ENCODE measurements around the gene SH3BP2.

SH3BP2 gene

DNA sequence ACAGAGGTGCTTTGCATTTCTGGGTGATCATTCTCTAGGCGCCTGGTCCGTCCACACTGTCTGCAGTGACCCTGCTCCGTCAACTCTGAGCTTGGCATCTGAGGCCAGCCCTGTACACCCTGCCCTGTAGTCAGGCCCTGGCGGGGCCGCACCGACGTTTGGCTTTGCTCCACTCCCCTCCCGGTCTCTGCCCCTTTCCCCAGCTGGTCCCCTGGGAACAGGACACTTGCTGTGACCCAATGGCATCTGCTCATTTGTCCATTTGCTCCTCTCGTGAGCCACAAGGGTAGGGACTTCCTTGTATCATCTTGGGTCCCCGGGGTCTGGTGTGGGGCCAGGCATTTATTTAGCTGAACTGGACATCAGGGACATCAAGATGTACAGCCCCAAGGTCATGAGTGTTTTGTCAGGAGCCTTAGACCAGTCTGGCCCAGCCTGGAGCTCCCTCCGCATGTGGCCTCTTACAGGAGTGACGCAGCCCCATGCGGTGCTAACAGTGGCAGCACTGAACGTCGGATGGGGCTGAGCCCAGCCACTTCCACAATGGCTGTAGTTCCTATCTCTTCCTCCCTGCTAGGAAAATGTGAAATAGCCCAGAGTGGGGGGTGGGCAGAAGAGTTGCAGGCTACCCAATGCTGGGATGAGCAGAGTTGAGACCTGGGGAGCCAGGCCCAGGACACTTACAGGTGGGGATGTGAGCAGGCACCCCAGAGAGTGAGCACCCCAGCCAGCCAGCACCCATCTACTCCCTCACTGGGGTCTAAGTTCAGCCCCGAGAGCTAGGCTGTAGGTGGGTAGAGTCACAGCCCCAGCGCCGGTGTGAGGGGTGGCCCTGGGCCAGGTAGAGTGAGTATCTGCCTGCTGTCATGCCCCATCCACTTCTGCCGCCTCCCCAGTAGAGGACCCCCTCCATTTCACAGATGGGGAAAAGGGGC lies 2.0 kb upstream of the SH3BP2 start:
- DNase-seq (ENCODE audit: low spot score), result no peak

DNA sequence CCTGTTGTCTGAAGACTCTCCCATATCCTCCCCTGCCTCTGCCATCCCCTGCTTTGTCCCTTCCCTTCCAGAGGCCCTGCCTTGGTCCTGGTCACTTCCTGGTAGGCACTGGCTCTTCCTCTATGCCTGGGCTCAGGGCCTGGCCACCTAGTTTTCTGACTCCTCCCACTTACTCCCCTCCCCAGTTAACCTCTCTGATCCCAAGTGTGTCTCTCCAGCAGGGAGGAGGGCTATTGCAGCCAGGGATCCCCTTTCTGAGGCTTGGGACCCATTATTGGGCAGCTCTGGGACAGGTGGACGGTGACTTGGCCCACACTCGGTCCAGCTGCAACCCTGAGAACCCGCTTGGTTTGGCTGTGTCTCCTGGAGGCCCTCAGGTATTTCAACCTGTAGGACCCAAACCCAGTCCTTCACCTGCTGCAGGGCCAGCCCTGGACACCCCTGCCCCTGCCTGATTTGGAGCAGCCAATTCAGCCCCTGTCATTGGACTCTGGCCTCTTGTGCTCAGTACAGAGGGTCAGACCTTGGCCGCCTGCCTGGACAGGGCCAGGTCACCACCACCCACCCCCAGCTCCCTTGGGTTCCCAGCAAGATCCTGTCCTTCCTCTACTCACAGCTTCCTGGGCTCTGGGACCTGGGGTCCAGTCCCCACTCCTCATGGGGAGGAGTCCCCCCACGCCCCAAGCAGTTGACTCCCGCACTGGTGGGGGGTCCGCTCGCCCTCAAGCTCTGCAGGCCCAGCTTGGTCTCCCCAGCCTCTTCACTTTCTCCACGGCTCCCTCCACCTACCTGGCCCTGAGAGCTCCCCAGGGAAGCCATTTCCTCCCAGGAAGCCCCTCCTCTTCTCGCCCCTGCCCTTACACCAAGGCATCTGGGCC lies 1.1 kb upstream of the SH3BP2 start:
- no peak for DNase-seq (ENCODE audit: low spot score)

DNA sequence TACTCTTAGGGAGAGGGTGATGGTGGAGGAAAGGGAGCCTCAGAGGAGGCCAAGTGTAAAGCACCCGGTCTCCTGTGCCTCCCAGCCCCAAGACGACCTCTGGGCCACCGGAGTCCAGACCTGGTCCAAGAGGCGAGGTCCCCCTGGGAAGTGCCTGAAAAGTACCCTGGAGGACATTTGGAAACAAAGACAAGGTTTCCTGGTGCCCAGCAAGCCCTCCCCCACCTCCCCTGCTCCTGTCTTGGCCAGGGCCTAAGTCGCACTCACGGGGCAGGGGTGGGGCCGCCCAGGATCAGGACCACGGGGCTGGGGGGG lies 532 bp upstream of the SH3BP2 start:
- no peak for DNase-seq (ENCODE audit: low spot score)

DNA sequence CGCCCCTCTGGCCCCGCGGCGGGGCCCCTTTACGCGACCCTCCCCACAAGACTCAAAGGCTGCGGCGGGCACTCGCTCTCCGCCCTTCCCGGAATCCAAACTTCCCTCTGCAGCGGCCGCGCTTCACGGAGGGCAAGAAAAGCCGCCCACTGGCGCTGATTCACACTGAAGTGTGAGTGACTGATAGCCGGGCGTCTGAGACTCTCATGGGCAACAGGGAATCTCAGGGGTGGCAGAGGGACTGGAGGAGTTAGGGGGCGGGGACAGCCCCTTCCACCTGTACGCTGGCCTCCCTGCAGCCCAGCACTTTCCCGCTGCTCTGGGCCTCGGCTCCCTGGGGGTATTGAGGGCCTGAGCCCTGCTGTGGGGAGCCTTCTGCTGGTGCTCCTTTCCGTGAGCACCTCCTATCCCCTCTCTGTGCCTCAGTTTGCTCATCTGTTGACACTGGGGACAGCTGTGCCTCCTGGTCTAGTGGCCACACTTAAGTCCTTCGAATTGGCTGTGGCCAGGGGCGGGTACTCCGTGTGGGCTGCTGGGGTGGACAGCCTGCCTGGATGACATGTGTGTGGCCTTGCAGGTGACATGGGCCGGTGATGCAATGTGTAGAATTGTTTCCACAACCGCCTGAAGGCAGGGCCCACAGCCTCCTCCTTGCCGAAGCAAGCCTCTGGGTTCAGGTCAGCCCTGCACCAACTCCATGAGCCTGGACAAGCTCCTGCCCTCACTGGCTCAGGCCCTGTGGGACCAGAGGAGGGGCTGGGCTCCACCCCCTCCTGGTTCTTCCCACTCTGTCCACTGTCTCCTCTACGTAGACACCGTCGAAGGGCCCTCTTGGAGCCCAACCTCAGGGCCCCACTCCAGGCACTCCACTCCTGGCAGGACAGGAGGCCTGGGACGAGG lies 951 bp downstream of the SH3BP2 start:
- peak; percentile 37 for DNase-seq (ENCODE audit: low spot score)

DNA sequence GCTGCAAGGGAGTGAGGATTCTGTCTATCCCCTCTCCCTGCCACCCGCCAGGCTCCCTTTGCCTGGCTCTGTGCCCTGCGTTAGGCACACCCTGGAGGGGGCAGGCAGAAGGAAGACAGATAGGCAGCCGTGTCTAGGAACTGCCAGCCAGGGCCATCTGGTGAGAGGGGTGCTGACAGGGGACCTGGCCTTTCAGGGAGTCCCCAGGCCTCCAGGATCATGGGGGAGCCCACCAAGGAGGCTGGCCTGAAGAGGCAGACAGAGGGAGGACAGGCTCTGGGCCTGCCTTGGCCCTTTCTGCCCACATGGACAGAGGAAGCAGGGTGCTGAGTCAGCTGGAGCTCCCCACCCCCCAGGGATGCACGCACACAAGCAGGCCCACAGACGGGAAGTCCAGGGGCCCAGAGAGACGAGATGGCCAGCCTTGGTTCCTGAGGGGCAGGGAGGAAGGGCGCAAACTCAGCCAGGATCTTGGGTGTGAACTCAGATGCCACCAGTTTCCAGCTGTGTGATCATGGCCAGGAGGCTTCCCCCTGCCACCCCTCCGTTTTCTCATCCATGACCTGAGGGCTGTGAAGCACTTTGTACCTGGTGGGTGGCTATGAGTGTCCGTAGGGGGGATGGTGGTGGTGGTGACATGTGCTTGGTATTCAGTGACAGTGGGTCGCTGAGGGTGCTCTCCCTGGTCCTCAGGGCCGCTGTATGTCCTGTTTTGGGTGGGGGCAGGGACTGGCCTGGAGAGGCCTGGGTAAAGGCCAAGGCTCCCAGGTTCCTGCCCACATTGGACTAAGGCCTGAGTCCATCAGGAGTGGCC lies 1.8 kb downstream of the SH3BP2 start:
- DNase-seq (ENCODE audit: low spot score), result no peak

DNA sequence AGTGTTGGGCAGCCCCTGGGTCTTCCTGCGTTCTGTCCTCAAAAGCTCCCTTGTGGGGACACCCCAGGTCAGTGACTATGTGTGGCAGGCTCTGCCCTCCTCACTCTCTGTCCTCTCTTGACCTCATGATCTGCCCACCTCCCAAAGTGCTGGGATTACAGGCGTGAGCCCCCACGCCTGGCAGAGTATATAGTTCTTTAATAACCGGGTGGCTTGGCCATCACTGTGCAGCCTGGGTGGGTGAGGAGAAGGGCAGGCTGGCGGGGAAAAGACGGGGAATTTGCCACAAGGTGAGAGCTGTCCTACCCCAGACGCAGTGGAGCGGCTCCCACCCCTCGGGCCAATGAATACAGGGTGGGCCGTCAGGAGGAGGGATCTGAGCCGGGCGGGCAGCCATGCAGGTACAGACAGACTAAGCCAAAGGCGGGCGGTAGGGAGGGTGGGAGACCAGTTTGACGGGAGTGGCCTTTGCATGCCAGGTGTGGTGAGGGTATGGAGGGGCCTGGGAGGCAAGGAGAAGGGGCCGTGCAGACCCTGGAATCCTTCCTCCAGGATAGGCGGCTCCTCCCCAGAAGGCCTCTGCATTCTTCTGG lies 2.5 kb downstream of the SH3BP2 start:
- DNase-seq (ENCODE audit: low spot score), result no peak

DNA sequence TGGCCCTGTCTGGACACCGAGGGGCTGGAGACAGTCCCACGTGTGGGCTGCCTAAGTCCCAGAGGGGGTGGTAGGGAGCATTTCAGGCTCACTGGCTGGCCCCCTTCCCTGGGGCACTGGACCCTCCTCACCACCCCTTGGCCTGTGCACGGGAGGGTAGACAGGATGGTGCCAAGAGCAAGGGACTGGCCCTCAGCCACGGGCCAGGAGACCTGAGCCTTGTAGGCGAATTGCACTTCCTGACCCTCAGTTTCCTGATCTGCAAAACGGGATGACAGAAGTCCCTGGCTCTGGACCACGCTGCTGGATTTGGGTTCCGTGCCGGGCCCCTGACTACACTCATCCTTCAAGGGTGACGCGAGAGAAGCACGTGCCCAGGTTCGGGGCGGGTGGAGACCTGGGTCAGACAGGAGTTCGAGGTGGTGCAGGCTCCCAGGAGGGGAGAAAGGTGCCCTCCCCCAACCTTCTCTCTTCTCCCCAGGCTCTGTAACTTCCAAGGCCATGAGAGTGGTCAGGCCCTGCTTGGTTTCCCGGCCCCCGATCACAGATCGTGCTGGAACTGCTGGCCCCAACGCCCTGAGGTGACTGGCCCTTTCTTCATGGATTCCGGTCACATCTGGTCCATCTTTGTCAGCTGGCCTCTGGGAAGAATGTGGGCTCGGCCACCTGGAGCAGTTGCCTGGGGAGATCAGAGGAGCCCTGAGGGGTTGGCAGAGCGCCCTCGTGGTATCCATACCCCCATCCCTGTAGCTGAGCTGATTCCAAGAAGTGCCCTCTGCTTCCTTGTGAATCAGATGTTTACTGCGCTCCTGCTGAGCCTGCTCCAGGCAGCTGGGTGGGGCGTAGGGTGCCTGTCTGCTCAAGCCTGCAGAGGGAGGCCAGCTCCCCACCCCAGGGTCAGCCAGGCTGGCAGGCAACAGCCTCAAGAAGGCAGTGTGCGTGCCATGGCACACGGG lies 3.3 kb downstream of the SH3BP2 start:
- no peak for DNase-seq (ENCODE audit: low spot score)

DNA sequence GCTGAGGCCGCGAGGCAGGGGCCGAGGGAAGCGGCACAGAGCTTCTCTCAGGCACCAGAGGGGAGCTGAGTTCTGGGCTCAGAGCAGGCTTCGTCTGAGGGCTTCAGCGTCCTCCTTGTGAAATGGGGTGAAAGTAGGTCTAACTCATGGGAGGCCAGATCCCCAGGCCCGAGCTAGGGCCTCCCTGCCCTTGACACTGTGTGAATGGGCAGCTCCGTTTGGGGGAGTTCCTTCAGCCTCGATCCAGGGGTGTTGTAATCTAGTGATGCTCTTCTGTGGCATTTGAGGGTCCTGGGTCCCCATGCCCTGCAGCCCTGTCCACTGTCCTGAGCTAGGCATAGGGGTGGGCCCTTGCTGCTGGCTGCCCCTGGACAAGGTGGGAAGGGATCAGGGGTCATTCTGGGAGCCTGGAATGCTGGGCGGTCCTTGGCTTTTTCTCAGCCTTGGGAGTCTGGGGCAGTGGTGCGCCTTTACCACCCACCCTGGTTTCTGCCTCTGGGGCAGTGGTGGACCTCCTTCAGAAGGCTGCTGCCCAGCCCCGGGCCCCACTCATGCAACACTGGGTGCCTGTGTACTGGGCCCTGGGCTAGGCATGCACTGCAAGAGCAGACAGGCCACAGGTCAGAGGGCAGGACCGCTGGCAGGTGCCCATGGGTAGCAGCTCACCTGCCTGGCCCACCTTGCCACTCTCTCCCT lies 4.1 kb downstream of the SH3BP2 start:
- DNase-seq (ENCODE audit: low spot score), result no peak

DNA sequence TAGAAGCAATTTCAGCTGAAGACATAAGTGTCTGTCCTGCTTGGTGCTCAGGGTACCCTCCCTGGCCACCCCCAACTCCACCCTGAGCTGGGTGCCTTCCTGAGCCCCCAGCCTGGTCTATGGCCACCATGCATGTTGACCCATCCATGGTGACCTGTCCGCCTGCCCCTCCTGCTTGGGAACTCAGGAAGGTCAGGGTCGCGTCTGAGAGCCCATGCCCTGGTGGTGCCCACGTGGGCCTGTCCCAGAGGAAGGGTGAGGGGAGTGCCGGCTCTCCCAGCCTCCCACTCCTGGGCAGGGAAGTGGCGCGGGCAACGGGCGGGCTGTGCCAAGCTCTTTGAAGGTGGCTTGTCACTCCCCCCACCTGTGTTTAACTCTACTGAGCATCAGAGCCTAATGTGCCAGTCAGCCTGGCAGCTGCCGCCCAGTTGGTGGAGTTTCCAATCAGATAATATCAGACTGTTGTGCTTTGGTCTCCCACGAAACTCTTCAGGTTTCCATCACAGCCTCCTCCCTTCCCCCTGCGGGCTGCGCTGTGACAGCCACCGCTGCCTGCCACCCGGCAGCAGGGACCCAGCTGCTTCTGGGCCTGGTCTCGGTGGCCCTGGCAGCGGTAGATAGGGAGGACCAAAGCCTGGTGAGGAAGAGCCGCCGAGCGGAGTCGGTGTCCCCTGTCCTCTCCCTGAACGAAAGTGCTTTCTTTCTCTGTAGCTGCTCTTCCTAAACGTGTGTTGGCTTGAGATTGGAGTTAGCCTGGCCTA lies 4.8 kb downstream of the SH3BP2 start:
- DNase-seq (ENCODE audit: low spot score), result no peak

DNA sequence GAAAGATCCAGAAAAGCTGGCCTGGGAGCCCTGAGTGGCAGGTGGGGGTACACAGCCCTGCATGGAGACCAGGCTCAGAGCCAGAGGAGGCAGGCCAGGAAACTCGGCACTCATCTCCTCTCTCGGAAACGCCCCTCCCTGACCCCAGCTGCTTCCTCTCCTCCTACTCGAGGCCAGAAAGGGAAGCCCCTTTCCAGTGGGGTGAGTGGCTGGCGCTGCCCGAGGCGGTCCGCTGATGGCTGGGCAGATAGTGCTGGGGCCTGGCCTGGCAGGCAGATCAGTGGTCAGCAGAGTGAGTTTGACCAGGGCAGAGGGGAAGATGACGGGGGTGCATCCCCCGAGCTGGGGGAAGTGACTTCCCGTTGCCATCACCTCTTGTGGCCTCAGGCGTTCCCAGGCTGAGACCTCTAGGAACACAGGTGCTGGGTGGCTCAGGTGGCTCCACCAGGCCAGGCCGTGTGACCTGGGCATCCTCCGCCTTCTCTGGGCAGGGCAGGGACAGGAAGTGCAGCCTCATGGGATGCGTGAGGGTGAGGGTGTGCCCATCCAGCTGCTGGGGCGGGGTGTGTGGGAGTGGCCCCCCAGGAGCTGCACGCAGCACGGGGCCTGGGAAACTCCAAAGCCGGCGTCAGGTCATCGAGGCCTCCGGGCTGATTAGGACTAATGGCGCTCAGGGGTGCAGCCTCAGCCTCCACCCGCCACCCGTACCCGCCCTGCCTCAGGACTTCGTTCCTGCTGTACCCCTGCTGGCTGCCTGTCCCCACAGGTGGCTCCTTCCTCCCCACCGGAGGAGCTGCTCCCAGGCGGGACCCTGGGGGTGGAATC lies 5.7 kb downstream of the SH3BP2 start:
- peak; percentile 63 for DNase-seq (ENCODE audit: low spot score)

DNA sequence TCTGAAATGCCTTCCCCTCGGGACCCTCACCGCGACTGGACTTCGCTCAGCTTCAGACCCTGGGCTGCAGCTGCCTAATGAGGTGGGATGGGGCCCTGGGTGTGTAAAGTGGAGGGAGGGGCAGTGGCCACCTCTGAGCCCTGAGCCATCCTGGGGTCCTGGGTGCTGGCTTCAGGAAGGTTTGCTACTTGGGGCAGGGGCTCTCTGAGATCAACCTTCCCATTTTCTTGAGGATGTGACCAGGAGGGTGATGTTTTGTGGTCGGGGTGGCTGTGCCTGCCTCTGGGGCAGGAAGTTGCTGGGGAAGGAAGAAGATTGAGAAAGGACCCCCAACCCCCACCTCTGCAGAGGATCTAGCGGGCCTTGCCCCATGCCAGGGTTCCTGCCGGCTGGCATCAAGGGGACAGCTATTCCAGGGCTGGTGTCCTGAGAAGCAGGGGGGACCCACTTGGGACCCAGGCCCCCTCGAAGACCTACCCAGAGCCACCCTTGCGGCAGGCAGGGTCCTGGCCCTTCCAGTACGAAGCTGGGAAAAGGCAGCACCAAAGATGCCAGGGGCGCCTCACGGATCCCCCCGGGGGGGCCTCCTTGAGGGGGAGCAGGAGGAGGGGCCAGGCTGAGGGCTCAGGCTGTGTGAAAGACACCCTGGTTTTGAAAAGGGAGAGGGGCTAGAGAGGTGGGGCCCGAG lies 6.5 kb downstream of the SH3BP2 start:
- DNase-seq (ENCODE audit: low spot score), result no peak

DNA sequence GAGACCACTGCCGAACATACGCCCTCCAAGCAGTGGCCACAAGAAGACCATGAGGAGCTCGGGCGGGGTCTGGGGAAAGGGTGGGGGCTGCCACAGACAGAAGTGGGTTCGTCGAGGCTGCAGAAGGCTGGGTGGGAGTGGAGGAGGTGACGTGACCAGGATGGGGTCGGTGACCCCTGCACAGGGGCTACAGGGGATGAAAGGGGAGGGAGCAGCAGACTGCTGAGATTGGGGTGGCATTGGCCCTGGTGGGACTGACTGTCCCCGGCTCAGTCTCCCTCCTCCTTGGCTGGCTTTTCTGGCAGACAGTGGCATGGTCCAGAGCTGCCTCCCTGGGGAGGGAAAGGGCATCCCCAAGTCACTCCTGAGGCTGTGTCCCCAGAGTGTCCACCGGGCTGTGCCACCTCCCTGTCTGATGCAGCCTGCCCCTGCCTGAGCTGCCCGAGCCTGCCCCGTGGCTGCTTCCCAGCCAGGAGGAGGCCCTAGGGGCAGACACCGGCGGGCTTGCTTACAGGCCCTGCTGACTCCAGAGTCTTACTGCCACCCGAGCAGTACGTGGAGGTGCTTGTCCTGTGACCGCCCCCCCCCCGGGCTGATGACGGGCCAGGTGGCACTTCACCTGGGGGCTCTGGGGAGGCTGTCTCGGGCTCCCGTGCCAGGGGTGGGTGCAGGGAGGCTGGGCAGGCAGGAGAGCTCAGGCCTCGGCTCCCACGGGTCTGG lies 7.2 kb downstream of the SH3BP2 start:
- peak; percentile 29 for DNase-seq (ENCODE audit: low spot score)

DNA sequence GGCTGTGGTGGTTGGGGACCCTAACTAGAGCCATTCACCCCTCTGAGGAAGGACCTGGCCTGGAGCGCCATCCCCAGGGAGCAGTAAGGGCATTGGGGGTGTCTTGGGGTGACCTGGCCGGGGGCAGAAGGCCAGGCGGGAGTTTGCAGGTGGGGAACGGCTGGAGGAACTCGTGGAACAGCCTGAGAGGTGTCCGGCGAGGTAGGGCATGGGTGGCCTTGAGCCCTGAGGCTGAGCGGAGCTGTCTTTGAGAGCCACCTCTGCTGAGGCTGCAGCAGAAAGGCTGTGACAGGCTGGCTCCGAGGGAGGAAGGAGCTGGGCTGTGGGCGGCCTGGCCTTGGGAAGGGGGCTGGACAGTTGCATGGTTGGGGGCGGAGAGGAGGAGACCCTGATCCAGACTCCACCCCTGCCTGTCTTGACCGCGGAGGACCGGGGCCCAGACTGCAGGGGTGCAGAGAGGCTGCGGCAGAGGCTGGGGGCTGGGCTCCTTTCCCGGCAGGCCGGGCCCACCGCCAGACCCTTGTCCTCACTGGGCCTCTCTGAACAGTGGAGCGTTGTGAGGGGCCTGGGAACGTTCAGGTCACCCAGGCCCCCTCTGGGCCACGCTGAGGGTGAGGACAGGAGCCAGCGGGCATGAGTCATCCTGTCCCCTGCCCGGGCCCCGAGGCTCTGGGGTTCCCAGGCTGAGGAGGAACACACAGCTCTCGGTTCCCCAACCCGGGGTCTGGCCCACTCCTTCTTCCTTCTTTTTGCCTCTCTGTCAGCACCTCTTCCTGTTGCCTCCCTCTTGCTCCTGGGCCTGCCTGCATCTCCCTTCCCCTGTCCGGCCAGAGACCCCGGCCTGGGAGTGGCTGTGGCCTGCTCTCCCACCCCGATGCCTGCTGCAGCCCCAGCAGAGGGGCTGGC lies 8.1 kb downstream of the SH3BP2 start:
- peak; percentile 39 for DNase-seq (ENCODE audit: low spot score)

DNA sequence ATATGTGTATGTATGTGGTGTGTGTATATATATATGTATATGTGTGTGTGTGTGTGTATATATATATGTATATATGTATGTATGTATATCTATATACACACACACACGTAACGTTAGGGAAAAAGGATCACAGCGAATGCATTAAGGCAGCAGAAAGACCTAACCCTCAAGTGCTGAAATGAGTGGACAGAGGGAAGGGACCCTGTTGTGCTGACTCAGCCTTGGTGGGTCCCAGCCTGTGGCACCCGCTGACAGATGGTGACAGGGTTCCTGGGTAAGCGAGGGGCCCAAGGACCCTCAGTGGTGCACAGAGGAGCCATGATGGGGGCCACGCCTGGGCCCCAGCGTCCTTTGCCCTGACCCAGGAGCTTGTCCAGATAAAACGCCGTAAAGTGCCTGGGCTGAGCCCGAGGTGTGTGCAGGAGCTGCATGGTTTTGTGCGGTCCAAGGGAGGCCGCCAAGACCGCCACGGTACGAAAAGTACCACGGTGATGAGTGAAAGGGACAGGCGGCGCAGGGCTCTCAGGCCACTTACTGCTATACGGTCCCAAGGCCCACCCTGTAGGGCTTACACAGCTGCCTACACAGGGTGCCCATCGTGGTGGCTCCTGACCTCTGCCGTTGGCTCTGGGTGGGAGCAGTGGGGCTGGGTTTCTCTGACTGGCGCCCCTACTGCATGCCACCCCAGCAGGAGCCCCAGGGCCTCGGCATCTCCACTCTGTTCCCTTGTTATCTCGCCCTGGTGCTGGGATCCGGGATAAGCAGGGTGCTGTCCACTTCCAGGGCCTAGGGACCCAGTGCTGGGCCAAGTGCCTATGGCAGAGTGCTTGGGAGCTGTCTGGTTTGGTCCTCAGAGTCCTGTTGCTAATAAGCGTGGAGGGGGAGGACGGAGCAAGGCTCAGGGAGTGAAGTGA lies 10.0 kb downstream of the SH3BP2 start:
- DNase-seq (ENCODE audit: low spot score), result no peak

All from SW480 (cell line).